DOHH2 (cell line): Measurements from ENCODE around the gene FRMD3.

Source experiments
- CTCF ChIP-seq: fragments of 200-600 bp; sonication (generic); IDR thresholded peaks from one replicate; pipeline ENCODE4 v1.5.1; 2014; ENCODE audit warnings: antibody characterized with exemption, mild to moderate bottlenecking, low read depth, low read length; ENCODE audit not compliant: poor library complexity, severe bottlenecking
- EZH2phosphoT487 ChIP-seq: fragments of 200-600 bp; sonication (generic); IDR thresholded peaks from 2 replicates; pipeline ENCODE4 v1.6.1; 2017; ENCODE audit warnings: borderline replicate concordance, mild to moderate bottlenecking, antibody characterized with exemption, low read length, moderate library complexity, mixed read lengths

GRCh38 chr9:83315649-83316048 lies 222.6 kb downstream of the FRMD3 start:
- no peak for TF ChIP-seq CTCF
- no peak for TF ChIP-seq EZH2phosphoT487
